ENCODE results near the gene SYCE1L. TPM values are rescaled to one million over a fixed set of nuclear protein-coding genes. Genes with fewer than 3 reads are reported as not detected.
"Not testable (repeated sequence)": the region's sequence is repeated elsewhere in the genome, so short reads cannot be mapped to it uniquely, and the experiment has no call there.

SYCE1L gene
- total and polyA plus RNA-seq, 9 of the 15 experiments (the other 6 are each of a cell fraction or from before 2014, with no cell fraction given): 0.54 to 2.7 (median 1.1) TPM; not detected in 5

DNA sequence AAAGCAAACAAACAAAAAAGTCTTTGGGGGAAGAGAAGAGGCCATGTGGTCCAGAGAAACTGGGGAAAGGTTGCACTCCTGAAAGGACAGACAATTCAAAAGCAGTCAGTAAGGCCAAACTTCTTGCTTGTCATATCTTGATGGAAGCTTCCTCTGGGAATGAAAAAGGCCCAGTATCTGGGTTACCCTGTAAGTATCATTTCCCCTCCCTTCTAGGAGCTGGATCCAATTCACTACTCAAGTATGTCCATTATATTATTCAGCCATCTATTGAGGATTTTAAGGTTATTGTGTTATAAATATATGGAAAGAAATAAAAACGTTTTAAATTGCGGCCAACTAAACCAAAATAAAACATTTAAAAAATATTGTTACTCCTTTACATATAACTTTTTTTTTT, 34.2 kb upstream of the SYCE1L start (continued):
- TF ChIP-seq SIX5 (IDR thresholded peaks at IDR 0.05; ENCODE audit: borderline replicate concordance in 1 of 2, insufficient read depth in 1 of 2, low read depth in 1 of 2, low read length in 2 of 2) (no peak), HNRNPLL (IDR thresholded peaks at IDR 0.05; ENCODE audit: low read depth, low read length, poor library complexity, severe bottlenecking) (no peak), ZKSCAN8 (CRISPR knock-in tag; IDR thresholded peaks at IDR 0.05) (no peak), WHSC1 (IDR thresholded peaks at IDR 0.05; ENCODE audit: low read length) (no peak), ZNF717 (CRISPR knock-in tag; IDR thresholded peaks at IDR 0.05) (no peak), ZNF263 (CRISPR knock-in tag; IDR thresholded peaks at IDR 0.05; ENCODE audit: borderline replicate concordance) (no peak), TGIF2 (CRISPR knock-in tag; IDR thresholded peaks at IDR 0.05) (no peak), KAT7 (CRISPR knock-in tag; IDR thresholded peaks at IDR 0.05; ENCODE audit: borderline replicate concordance) (no peak), ZNF589 (CRISPR knock-in tag; IDR thresholded peaks at IDR 0.05; ENCODE audit: low read depth) (no peak), BRCA1 (IDR thresholded peaks at IDR 0.05) (no peak), BRCA1 (CRISPR knock-in tag; IDR thresholded peaks at IDR 0.05) (no peak)
- TF ChIP-seq, protein P1, sequence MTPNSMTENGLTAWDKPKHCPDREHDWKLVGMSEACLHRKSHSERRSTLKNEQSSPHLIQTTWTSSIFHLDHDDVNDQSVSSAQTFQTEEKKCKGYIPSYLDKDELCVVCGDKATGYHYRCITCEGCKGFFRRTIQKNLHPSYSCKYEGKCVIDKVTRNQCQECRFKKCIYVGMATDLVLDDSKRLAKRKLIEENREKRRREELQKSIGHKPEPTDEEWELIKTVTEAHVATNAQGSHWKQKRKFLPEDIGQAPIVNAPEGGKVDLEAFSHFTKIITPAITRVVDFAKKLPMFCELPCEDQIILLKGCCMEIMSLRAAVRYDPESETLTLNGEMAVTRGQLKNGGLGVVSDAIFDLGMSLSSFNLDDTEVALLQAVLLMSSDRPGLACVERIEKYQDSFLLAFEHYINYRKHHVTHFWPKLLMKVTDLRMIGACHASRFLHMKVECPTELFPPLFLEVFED (CRISPR knock-in tag; conservative IDR thresholded peaks at IDR 0.05): no peak
- TF ChIP-seq, protein P2, sequence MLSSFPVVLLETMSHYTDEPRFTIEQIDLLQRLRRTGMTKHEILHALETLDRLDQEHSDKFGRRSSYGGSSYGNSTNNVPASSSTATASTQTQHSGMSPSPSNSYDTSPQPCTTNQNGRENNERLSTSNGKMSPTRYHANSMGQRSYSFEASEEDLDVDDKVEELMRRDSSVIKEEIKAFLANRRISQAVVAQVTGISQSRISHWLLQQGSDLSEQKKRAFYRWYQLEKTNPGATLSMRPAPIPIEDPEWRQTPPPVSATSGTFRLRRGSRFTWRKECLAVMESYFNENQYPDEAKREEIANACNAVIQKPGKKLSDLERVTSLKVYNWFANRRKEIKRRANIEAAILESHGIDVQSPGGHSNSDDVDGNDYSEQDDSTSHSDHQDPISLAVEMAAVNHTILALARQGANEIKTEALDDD (IDR thresholded peaks at IDR 0.05): no peak
- TF ChIP-seq, protein P3, sequence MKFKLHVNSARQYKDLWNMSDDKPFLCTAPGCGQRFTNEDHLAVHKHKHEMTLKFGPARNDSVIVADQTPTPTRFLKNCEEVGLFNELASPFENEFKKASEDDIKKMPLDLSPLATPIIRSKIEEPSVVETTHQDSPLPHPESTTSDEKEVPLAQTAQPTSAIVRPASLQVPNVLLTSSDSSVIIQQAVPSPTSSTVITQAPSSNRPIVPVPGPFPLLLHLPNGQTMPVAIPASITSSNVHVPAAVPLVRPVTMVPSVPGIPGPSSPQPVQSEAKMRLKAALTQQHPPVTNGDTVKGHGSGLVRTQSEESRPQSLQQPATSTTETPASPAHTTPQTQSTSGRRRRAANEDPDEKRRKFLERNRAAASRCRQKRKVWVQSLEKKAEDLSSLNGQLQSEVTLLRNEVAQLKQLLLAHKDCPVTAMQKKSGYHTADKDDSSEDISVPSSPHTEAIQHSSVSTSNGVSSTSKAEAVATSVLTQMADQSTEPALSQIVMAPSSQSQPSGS (CRISPR knock-in tag; IDR thresholded peaks at IDR 0.05): no peak

DNA sequence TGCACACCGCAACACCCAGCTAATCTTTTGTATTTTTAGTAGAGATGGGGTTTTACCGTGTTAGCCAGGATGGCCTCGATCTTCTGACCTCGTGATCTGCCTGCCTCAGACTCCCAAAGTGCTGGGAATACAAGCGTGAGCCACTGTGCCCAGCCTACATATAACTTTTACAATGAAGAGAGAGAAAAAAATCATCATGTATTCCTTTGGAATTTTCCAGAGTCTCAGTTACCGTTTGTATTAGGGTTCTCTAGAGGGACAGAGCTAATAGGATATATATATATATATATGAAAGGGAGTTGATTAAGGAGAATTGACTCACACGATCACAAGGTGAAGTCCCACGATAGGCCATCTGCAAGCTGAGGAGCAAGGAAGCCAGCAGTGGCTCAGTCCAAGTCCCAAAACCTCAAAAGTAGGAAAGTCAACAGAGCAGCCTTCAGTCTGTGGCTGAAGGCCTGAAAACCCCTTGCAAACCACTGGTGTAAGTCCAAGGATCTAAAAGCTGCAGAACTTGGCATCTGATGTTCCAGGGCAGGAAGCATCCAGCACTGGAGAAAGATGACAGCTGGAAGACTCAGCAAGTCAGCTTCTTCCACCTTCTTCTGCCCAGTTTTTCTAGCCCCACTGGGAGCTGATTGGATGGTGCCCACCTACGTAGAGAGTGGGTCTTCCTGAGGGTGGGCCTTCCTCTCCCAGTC, 33.5 kb upstream of the SYCE1L start:
- H3K36me3 ChIP-seq (ENCODE audit: control insufficient read depth, insufficient read depth, low read length); H3K9me3 ChIP-seq (replicated peaks; ENCODE audit: control insufficient read depth, insufficient read depth, low read depth, low read length); H3K79me2 ChIP-seq (ENCODE audit: control insufficient read depth, insufficient read depth, low read length); H3K9ac ChIP-seq (ENCODE audit: insufficient read depth in 1 of 2, low read depth in 2 of 2, low read length in 2 of 2); FAIRE-seq; H3K27ac ChIP-seq (ENCODE audit: extremely low read depth, low read depth, low read length); ATAC-seq; H3K4me2 ChIP-seq (ENCODE audit: insufficient read depth, low read length); H3K4me3 ChIP-seq; H4K20me1 ChIP-seq (replicated peaks; ENCODE audit: control insufficient read depth, insufficient read depth, low read length); DNase-seq (ENCODE audit: extremely low read depth in 1 of 4, low spot score in 3 of 4); CTCF ChIA-PET (ENCODE audit: low intra/inter-chr PET ratio); H2AFZ ChIP-seq (ENCODE audit: low read depth, low read length); H3K9me1 ChIP-seq (ENCODE audit: control insufficient read depth, insufficient read depth, low read length); H3K27me3 ChIP-seq (ENCODE audit: control insufficient read depth in 2 of 2, insufficient read depth in 2 of 2, low read length in 2 of 2); BruUV-seq (replicated peaks); H3K4me1 ChIP-seq (replicated peaks in 1 of 2; ENCODE audit: control insufficient read depth in 2 of 2, insufficient read depth in 2 of 2, low read length in 2 of 2): not testable (repeated sequence)
- in situ Hi-C loops (cut with MboI) (loop anchor here (25.0 kb wide), 1 partner anchor 503 kb away; no protein-coding TSS in a partner anchor), intact Hi-C loops (cut with micrococcal nuclease) (loop anchor here (10.0 kb wide), 1 partner anchor 501 kb away; no protein-coding TSS in a partner anchor)
- POLR2A ChIA-PET: interaction anchor here (0.6 kb wide), 1 partner anchor 767 kb away, joined by 3 read pairs; no protein-coding TSS in a partner anchor
- WGBS (ENCODE audit: insufficient coverage, low coverage, missing lambda C conversion rate): 2% methylated on average over 9 of the region's 9 CpGs

Measured in K562 (cell line).